GM19372 (cell line): ENCODE results near the gene C18orf63.
"Not testable (repeated sequence)": the region's sequence is repeated elsewhere in the genome, so short reads cannot be mapped to it uniquely, and the experiment has no call there.

Experiments
- ATAC-seq: cut with Tn5 transposase; IDR thresholded peaks from one replicate; pipeline ENCODE4 v1.9.1; 2021; ENCODE audit warnings: mild to moderate bottlenecking, low read depth, moderate library complexity; ENCODE audit not compliant: unreplicated experiment

Gene C18orf63

DNA sequence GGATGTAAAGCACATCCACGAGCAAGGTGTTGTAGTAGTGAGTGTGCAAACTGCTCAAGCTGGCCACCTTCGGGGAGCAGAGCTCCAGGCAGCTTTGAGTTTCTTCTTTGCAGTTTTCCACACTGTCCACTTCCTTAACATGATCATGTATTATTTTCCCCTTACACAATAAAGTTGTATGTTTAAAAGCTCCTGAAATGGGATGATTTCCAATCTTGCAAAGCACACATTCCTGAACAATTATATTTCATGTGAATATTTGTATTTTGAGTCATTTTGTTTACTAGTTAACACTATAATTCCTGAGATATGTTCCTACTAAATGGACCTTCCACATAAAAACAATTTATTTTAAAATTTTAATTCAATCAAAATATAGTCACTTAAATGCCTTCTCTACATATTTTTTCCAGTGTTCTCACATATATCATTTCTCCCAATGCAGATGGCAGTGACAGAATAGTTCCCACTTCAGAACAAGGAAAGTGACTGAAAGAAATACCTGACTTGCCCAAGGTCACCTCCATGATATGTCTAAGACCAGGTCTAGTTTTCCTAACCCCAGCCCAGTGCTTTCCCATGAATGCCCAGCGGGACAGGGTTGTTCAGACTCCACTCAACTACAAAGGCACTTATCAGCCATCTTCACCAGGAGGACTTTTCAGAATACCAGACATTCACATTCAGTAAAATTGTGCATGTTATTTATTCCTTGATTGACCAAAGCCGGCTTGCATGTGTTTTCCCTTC, 29.4 kb upstream of the C18orf63 start:
- ATAC-seq = no peak

DNA sequence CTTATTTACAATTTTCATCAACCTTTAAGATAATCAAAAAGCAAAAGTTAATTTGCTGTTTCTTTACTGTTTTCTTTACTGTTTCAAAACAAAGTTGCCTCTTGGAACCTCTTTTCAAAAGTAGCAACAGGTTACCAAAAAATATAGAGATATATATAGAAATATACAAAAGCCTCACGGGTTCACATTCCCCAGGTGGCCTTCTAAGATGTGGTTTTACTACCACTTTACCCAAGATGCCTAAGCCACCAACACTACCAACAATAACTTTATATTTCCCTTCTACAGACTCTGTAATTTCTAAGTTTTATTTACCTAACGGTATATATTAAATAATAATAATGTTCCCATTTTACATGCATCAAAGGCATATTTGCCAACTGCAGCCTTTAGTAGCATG, 28.8 kb upstream of the C18orf63 start:
- ATAC-seq = no peak

DNA sequence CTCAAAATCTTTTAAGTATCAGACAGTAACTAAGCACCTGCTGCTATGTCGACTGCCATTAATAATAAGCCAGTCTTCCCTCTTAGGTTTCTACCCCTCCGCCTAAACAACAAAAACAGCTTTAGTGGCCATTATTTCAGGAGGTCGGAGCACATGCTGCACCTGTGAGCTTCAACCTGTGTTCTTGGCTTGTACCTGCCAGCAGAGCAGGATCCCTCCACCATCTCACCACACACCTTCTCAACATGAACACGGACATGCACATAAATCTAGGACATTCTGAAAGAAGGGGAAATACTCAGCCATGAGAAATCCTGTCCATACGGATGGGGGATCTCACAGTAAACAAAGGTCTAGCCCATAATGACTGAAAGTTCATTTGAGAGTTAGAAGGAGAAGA, 27.6 kb upstream of the C18orf63 start:
- no peak for ATAC-seq

DNA sequence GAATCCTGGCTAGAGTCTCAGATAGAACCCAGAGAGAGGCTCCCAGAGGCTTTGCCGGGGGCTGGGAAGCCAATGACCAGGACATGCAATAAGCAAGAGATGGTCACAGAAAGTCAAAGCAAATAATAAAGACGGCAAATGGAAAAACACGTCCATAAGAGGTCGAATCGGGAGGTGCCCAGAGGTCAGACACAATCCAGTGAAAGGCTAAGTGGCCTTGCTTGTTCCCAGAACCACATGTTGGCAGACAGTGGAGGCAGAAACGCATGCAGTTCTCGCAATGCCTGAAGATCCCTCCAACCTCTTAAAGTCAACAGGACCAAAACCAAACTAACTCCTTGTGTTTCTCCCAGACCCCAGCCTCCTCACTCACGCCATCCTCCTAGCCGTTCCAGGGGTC, 26.9 kb upstream of the C18orf63 start:
- no peak for ATAC-seq

DNA sequence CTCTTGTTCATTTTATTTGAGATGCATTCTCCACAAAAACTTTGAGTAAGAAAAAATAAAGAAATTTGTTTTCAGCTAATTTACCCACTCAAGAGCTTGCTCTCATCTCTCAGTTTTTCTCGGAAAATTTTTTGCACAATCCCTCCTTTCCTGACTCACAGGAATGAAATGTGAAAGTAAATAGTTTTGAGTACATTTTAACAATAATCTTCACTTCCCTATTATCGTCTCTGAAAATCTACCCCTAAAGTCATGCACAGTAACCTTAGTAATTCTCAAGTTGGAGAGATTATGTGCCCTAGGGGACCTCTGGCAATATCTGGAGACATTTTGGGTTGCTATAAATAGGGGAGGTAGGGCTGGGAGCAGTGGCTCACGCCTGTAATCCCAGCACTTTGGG, 26.5 kb upstream of the C18orf63 start:
- ATAC-seq = no peak

DNA sequence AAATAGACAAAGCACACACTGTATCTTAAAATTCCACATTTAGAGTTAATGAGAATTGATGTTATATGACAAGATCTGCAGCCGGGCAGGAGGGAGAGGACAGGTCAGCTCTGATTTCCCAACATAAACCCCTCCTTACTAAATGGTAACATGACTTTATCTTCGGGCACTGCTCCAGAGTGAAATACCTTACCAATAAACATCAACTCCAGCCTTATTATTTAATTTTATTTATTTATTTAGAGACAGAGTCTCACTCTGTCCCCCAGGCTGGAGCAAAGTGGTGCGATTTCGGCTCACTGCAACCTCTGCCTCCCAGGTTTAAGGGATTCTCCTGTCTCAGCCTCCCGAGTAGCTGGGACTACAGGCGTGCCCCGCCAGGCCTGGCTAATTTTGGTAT, 25.6 kb upstream of the C18orf63 start:
- ATAC-seq = no peak

DNA sequence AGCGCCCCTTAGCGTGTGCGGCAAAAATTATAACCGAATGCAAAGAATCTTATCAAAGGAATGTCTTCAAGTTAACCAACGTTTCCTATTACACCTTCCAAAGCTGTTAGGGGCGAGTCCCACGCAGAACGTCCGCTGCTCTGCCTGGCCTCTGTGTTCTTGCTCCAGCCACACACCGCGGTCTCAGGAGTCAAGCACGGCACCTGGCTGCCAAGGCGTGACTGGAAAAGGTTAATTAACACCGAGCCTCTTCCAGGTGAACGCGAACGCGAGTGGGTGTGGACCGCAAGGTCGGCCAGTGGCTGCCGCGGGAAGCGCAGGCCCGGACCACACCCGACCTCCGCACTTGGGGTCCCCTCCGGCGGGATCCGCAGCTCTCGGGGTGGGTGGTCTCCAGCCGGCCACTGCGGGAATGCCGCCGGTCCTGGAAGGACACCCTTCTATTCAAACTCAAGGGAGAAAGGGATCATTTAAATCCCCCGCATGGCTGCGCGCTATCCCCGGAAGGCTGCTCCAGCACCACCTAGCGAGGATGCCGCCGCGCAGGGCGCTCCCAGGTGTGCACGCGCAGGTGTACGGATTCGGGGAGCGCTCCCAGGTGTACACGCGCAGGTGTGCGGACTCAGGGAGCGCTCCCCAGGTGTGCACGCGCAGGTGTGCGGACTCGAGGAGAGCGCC, 24.7 kb upstream of the C18orf63 start:
- no peak for ATAC-seq

DNA sequence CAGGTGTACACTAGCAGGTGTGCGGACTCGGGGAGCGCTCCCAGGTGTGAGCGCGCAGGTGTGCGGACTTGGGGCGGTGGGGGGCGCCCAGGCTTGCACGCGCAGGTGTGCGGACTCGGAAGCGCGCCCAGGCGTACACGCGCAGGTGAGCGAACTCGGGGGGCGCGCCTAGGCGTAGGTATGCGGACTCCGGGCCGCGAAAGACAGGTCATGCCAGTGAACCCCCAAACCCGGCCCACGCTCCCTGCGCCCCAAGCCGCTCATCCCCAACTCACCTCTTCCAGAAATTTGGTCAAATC, 24.2 kb upstream of the C18orf63 start:
- ATAC-seq = no peak

DNA sequence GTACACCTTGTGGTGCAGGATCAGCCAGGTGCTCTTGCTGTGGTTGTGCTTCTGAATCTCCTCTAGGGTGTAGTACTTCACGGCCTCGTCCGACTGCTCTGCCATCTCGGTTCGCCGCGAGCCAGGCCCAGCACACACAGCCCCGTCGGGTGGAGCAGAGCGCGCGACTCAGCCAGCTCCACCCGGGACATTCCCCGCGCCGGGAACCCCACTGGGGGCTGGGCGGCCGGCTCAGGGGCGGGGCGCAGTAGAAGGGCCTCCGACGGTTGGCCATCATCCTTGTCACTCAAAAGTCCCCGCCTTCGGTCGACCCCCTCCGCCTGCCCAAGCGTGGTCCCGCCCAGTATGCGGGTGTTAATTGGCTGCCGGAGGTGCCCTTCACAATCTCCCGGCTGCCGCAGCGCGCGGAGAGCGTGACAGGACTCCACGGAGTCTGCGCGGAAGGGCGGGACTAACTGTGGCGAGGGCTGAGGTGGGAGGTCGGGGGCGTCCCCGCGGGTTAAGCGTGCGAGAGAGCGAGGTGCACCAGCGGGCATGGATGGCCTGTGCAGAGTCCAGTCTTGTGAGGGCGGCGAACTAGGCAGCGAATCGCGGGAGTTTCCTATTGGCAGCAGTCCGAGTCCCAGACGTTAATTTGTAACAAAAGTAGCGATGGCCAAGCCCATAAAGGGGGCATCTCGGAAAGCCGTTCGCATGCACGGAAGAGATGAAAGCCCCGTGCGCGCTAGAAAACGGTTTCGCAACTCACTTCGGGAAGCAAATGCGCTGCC, 23.7 kb upstream of the C18orf63 start, which contains the start of gene CYB5A:
CYB5A (minus strand) TSS at position 193 of the 770 bp plus-strand sequence; CDS start at position 105, 88 bp downstream.
- peak; percentile 99 for ATAC-seq

DNA sequence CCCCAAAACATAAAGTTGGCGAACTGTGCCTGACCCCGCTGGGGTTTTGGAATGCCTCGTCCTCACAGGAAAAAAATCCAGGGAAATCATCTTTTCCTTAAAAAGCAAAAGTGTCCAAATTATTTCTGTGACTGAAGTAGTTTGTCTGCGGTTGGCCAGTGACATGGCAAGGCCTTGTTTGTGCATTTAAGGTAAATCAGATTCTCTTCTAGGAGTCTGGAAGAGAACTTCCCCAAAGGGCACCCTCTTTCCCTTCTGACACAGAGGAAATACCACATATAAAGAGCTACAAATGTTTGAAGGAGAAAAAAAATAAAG, 23.1 kb upstream of the C18orf63 start:
- ATAC-seq = no peak

DNA sequence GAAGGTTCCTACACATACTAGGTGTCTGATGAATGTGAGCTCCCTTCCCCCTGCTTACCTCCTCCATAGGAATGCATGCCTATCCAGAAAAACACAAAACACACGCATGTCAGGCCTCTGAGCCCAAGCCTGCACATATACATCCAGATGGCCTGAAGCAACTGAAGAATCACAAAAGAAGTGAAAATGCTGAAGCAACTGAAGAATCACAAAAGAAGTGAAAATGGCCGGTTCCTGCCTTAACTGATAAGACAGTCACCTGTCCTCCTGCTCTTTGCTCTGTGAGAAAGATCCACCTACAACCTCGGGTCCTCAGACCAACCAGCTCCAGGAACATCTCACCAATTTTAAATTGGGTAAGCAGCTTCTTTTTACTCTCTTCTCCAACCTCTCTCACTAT, 22.7 kb upstream of the C18orf63 start:
- not testable (repeated sequence) for ATAC-seq

DNA sequence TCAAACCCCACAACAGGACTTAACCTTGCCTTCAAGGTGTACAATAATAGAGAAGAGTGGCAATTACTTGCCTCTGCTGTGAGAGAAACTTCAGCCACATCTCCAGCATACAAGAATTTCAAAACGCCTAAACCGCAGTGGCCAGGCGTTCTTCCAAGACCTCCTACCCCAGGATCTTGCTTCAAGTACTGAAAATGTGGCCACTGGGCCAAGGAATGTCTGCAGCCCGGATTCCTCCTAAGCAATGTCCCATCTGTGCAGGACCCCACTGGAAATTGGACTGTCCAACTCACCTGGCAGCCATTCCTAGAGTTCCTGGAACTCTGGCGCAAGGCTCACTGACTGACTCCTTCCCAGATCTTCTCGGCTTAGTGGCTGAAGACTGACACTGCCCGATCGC, 21.1 kb upstream of the C18orf63 start:
- ATAC-seq = no peak

DNA sequence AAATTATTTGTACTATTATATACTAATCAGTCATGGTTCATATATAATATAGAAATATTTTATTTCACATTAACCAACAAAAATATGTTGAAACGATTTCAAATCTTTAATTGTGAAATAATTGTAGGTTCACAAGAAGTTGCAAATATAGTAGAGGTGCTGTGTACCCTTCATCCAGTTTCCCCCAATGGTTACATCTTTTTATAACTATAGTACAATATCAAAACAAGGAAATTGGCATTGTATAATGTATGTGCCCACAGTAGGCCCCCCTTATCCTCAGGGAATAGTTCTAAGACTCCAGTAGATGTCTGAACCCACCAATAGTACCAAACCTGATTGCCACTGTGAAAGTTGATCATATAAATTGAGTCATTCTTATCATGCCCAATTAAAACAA, 16.5 kb upstream of the C18orf63 start:
- ATAC-seq = no peak

DNA sequence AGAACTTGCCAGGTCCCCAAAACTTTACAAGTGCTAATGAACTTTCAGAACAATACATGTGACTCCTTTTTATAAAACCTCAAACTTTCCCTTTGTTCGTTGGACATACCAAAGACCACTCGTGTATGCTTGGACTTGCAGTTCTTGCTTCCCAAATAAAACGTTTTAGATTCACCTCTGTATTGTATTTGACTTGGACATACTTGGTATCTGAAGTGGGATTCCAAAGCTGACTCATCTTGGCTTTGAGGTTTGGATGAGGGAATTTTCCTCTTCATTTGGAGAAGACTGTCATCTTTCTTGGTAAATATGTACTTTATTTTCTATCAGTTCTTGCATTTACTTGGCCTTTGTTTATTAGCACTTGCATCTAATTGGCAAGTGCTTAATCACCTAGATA, 15.9 kb upstream of the C18orf63 start:
- no peak for ATAC-seq

DNA sequence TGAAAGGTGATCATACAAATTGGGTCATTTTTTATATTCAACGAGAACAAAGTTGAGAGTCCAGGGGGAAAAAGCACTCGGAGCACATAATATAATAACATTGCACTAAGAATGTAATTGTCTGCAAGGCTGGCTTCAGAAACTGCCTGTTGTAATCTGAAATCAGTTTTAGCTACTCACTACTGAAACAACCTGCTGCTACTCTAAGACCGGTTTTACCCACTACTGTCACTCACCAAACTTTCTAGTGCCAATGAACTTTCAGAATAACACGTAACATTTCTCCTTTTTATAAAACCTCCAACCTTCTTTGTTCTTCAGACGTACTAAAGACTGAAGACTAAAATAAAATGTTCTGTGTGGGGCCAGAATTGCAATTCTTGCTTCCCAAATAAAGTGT, 12.3 kb upstream of the C18orf63 start:
- no peak for ATAC-seq

DNA sequence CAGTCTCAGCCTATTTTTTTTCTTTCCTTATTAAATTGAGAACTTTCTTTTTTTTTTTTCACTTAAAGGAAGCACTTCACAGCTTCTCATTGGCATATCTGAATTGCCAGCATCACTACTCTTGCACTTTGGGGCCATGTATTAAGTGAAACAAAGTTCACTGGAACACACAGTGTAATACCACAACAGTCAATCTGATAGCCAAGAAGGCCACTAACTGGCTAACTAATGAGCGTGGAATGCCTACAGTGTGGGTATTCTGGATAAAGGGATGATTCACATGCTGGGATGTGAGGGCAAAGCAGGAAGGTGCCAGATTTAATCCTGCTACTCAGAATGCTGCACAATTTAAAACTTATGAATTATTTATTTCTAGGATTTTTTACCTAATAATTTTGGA, 11.7 kb upstream of the C18orf63 start:
- no peak for ATAC-seq

DNA sequence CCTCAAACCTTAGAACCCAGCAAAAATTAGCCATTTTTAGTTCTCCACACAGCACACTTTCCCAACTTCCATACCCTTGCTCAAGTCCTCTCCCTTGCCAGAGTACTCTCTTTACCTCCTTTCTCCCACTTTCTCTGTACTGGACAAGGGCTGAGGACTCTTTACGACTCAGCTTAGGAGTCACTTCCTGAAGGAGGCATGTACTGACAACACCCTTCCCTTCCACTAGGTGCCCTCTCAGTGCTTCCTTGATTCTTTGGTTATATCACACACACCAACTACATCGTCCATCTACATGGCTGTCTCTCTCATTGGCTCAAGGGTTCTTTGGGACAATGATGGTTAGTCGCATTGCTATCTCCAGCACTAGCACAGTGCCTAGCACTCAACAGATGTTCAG, 5.2 kb upstream of the C18orf63 start:
- ATAC-seq = peak; percentile 74

DNA sequence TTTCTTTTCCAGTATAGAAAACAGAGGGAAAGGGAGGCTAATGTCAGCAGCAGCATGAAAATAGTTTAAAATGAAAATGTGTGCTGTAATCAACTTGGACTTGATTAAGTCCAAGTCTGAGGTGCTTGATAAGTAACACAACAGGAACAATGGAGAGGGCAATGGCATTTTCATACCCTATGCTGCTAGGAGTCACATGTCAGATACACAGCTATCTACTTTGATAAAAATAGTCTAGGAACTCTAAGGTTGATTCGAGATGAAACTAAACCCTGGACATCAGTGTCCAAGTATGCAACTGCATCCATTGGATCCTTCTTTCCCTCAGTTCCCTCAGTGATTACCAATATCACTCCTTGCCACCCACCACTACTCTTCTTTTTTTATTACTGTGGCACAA, 4.6 kb upstream of the C18orf63 start:
- ATAC-seq = no peak

DNA sequence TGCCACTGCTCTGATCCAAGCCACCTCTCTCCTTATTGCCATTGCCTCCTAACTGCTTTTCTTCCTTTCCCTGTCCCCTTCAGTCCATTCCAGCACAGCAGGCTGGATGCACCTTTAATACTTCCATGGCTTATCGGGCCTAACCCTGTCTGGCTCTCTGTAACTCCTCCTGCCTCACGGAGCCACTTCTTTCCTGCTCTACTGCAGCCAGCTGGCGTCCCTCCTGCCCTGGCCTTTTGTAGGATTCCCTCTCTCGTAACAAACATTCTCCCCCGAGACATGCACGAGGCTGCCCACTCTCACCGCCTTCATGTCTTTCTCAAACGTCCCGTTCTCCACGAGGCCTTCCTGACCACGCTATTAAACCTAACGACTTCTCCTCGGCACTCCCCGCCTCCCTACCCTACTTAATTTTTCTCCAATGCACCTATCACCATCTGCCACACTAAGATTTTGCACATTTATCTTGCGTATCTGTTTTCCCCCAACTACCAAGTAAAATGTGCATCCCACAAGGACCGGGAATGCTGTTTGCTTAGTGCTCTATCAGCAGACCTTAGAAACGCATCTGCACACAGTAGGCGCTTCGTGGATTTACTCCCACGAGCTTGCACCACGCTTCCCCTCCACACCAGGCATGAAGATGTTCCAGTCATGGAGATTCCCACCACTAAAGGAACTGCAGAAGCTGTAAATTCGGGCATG, 728 bp upstream of the C18orf63 start:
- no peak for ATAC-seq

DNA sequence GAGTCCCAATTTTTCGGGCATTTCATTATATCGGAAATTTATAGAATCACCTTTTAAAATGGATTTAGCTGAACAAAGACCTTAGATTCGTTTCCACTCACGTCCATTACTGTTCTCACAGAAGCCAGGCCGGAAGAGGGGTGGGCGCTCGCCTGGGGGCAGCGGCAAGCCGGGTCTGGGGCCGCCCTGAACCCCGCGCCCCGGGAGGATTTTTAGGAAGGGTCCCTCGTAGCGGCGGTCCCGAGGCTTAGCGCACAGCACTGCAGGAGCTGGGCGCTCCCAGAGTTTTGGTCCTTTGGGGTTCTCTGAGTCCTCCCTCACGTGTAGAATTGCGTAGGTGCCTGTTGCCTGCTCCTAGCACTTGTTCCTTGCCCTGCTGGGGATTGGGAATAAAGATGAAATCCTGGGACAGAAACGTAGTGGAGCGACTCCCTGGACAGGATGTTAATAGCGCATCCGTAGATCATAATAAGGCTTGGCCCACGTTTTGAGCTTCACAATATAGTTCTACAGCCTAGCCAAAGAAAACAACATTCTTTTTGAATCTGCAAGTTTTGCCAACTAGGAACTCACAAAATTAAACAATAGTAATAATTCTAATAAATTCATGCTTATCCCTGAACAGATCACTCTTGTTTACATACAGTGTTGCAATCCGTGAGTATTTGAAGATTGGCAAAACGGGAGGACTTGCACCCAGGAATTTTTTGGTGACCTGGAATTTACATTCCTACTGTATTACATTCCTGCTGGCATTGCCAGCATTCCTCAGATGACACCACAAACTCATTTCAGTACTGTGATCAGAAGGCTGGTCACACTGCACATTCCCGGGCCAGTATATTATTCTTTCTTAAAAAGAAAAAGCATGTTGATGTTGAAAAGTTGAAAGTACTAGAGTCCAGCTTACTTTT, 875 bp downstream of the C18orf63 start:
- no peak for ATAC-seq
